HG03108 (cell line): ENCODE measurements around the gene DPM2.

Source experiments
- ATAC-seq: cut with Tn5 transposase; IDR thresholded peaks from one replicate; pipeline ENCODE4 v1.9.1; 2021; ENCODE audit warnings: moderate library complexity; ENCODE audit not compliant: unreplicated experiment

DPM2 gene

GRCh38 chr9:127920794-127921193 lies 16.9 kb downstream of the DPM2 start:
- ATAC-seq = no peak

GRCh38 chr9:127919253-127919815 lies 18.3 kb downstream of the DPM2 start:
- no peak for ATAC-seq

GRCh38 chr9:127918183-127919107 lies 19.2 kb downstream of the DPM2 start:
- no peak for ATAC-seq

GRCh38 chr9:127917603-127918002 lies 20.1 kb downstream of the DPM2 start:
- ATAC-seq = peak; percentile 26

- peak; percentile 68 for ATAC-seq
Observed at GRCh38 chr9:127916720-127917581, 20.7 kb downstream of the DPM2 start, which contains the start of gene ST6GALNAC4. Gene ST6GALNAC4 (minus strand): TSS chr9:127917041. CDS start chr9:127916419, 622 bp downstream.

- no peak for ATAC-seq
Observed at GRCh38 chr9:127915801-127916719, 21.6 kb downstream of the DPM2 start.

- no peak for ATAC-seq
Observed at GRCh38 chr9:127915325-127915752, 22.3 kb downstream of the DPM2 start.

GRCh38 chr9:127913682-127914081 lies 24.0 kb downstream of the DPM2 start:
- no peak for ATAC-seq

GRCh38 chr9:127912882-127913281 lies 24.8 kb downstream of the DPM2 start:
- ATAC-seq = no peak

- no peak for ATAC-seq
Observed at GRCh38 chr9:127912296-127912695, 25.4 kb downstream of the DPM2 start.

GRCh38 chr9:127910613-127911205 lies 26.9 kb downstream of the DPM2 start:
- no peak for ATAC-seq

- no peak for ATAC-seq
Observed at GRCh38 chr9:127909839-127910273, 27.8 kb downstream of the DPM2 start.

GRCh38 chr9:127908660-127908926 lies 29.1 kb downstream of the DPM2 start:
- ATAC-seq = no peak

GRCh38 chr9:127907867-127908659 lies 29.6 kb downstream of the DPM2 start:
- ATAC-seq = no peak

GRCh38 chr9:127905788-127906191 lies 31.9 kb downstream of the DPM2 start:
- ATAC-seq = no peak

GRCh38 chr9:127905004-127905728 lies 32.5 kb downstream of the DPM2 start:
- no peak for ATAC-seq

GRCh38 chr9:127904561-127905003 lies 33.1 kb downstream of the DPM2 start:
- no peak for ATAC-seq
